Upper lobe of left lung (tissue), 6 donors: Measurements from ENCODE around the gene IFITM10. TPM values are rescaled to one million over a fixed set of nuclear protein-coding genes. Genes with fewer than 3 reads are reported as not detected.
A peak's percentile ranks its signal among the peaks of the same experiment; 100 is the strongest.

Experiments used
- ATAC-seq, 2 donors: fragments of 200-7000 bp; cut with Tn5 transposase; one replicate each; pipeline ENCODE4 v1.9.1; 2022; ENCODE audit warnings: mild to moderate bottlenecking in 2 of 2, moderate library complexity in 2 of 2; ENCODE audit not compliant: low FRiP score in 2 of 2
- DNase-seq, 2 donors: peaks; one replicate each; pipeline ENCODE4 v3.0.0-alpha.2; 2019 to 2020
- H3K27ac ChIP-seq, 4 donors: fragments of 200-600 bp; sonication (generic); one replicate each; pipeline ENCODE4 v1.5.1; 2016 to 2019
- H3K27me3 ChIP-seq, 4 donors: fragments of 200-600 bp; sonication (generic); one replicate each; pipeline ENCODE4 v1.5.1; 2017 to 2019
- H3K36me3 ChIP-seq, 4 donors: fragments of 200-600 bp; sonication (generic); one replicate each; pipeline ENCODE4 v1.5.1; 2016 to 2019
- H3K4me1 ChIP-seq, 4 donors: fragments of 200-600 bp; sonication (generic); one replicate each; pipeline ENCODE4 v1.5.1; 2018 to 2019
- H3K4me3 ChIP-seq, 4 donors: fragments of 200-600 bp; sonication (generic); one replicate each; pipeline ENCODE4 v1.5.1; 2017 to 2019; ENCODE audit warnings: mild to moderate bottlenecking in 2 of 4, moderate library complexity in 1 of 4
- H3K9me3 ChIP-seq, 4 donors: fragments of 200-600 bp; sonication (generic); one replicate each; pipeline ENCODE4 v1.5.1; 2018 to 2019
- EP300 ChIP-seq, 4 donors: sonication (generic); formaldehyde crosslinking; IDR thresholded peaks; one replicate each; pipeline ENCODE4 v1.5.1; 2017; ENCODE audit warnings: antibody characterized with exemption in 4 of 4, control low read depth in 2 of 4
- POLR2A ChIP-seq, 4 donors: fragments of 450-650 bp; IDR thresholded peaks; one replicate each; pipeline ENCODE4 v1.5.1; 2016 to 2017; ENCODE audit warnings: antibody characterized with exemption in 4 of 4, mild to moderate bottlenecking in 2 of 4
- POLR2AphosphoS5 ChIP-seq, 2 donors: sonication (generic); formaldehyde crosslinking; IDR thresholded peaks; one replicate each; pipeline ENCODE4 v1.5.1; 2017; ENCODE audit warnings: antibody characterized with exemption in 2 of 2
- WGBS, 2 donors: methylation state at CpG; one replicate each; pipeline ENCODE4 v1.1.5; 2017 to 2018; 5-methylcytosine and 5-hydroxymethylcytosine counted together
- total RNA-seq, 6 donors: library from RNA; depleted of rRNA in 4 of 6; stranded (reverse); fragments of >200 nt in 4 of 6; gene quantifications; one replicate each; pipeline versions ENCODE4 v1.1.0 to v1.2.1, GENCODE V29; 2016 to 2021
- TF ChIP-seq, protein P1 (sequence below), 6 experiments: fragments of 450-650 bp in 4 of 6; fragments of 200-600 bp in 2 of 6; sonication (generic) in 2 of 6; IDR thresholded peaks; one replicate each; pipeline ENCODE4 v1.5.1; 2016 to 2019; ENCODE audit warnings: antibody characterized with exemption in 6 of 6
- donor health status: DM: no; HTN: no; CAD: no; lungs with moderate emphysema.
- donor health status: DM: no; HTN: yes; CAD: no; lungs with severe emphysema.

Gene IFITM10
- total RNA-seq, 6 donors from 2014 or later = 8.7 to 28.3 (median 14.2) TPM

DNA sequence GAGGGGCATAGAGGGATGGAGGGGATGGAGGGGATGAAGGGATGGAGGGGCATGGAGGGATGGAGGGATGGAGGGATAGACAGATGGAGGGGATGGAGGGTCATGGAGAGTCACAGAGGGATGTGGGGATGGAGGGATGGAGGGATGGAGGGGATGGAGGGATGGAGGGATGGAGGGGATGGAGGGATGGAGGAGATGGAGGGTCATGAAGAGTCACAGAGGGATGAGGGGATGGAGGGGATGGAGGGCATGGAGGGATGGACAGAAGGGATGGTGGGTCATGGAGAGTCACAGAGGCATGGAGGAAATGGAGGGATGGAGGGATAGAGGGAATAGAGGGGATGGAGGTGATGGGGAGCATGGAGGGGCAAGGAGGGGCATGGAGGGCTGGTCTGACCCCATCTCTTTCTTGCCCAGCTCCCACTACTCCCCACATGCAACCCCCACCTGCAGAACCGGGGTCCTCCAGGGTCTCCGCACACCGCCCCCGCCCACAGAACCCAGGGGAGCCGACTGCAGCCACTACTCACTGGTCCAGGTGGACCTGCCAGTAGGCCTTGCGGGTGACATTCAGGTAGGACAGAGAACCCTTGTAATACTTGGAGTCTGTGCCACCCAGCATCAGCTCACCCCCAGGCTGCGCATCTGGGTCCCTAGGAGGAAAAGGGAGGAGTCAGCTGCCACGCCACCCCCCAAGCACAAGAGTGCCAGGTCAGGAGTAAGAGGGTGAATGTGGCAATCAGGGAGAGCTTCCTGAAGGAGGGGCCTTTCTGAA, 4.2 kb upstream of the IFITM10 start:
- TF ChIP-seq EP300 (IDR thresholded peaks at IDR 0.05) (no peak), POLR2A (IDR thresholded peaks at IDR 0.05) (no peak), POLR2AphosphoS5 (IDR thresholded peaks at IDR 0.05) (no peak)
- TF ChIP-seq, protein P1, sequence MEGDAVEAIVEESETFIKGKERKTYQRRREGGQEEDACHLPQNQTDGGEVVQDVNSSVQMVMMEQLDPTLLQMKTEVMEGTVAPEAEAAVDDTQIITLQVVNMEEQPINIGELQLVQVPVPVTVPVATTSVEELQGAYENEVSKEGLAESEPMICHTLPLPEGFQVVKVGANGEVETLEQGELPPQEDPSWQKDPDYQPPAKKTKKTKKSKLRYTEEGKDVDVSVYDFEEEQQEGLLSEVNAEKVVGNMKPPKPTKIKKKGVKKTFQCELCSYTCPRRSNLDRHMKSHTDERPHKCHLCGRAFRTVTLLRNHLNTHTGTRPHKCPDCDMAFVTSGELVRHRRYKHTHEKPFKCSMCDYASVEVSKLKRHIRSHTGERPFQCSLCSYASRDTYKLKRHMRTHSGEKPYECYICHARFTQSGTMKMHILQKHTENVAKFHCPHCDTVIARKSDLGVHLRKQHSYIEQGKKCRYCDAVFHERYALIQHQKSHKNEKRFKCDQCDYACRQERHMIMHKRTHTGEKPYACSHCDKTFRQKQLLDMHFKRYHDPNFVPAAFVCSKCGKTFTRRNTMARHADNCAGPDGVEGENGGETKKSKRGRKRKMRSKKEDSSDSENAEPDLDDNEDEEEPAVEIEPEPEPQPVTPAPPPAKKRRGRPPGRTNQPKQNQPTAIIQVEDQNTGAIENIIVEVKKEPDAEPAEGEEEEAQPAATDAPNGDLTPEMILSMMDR (IDR thresholded peaks at IDR 0.05) = no peak
- WGBS, 2 donors = 83 to 90% methylated on average over 1 to 8 of the region's 8 CpGs
- peak in 1 of 2 donors; percentile 43 for DNase-seq

DNA sequence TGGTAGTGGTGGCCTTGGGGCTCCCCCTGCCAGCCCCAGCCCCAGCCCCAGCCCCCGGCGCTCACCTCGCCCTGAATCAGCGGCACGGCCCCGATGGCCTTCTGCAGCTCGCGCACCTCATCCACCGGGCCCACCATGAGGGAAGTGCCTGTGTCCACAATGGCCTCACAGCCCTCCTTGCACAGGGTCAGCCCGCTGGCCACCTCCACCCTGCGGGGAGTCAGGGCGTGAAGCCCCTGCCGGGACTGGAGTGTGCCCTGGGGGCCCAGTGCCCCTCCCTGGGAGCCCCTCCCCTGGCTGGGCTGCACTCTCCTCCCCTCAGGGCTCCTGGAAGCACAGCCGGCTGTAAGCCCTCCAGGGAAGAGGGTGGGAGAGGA, 3.5 kb upstream of the IFITM10 start:
- Histone ChIP-seq H3K9me3 (no peaks in the 10 kb centered on the region), H3K36me3 (peaks cover 16 to 71% (median 64%) of the 10 kb centered on the region in 4 donors), H3K4me3 (no peak overlapping the region), H3K4me1 (peaks cover 23 to 85% (median 46%) of the 10 kb centered on the region in 4 donors), H3K27ac (peak overlapping the region in 1 of 4 donors; percentile 21), H3K27me3 (peaks cover 0 to 7% (median 2%) of the 10 kb centered on the region in 4 donors)
- DNase-seq = no peak
- no peak for ATAC-seq
- TF ChIP-seq, protein P1 (IDR thresholded peaks at IDR 0.05) = no peak
- TF ChIP-seq POLR2AphosphoS5 (IDR thresholded peaks at IDR 0.05) (no peak), EP300 (IDR thresholded peaks at IDR 0.05) (no peak), POLR2A (IDR thresholded peaks at IDR 0.05) (no peak)
- 84 to 100% methylated on average over 1 to 14 of the region's 14 CpGs for WGBS, 2 donors

More for the DNA sequence above, 4.2 kb upstream of the IFITM10 start:
- Histone ChIP-seq H3K27ac (peak overlapping the region in 2 of 4 donors; percentile 96 to 97), H3K27me3 (peaks cover 0 to under 1% (median 0%) of the 10 kb centered on the region in 4 donors), H3K4me1 (peaks cover 16 to 85% (median 46%) of the 10 kb centered on the region in 4 donors), H3K9me3 (no peaks in the 10 kb centered on the region), H3K36me3 (peaks cover 23 to 77% (median 70%) of the 10 kb centered on the region in 4 donors), H3K4me3 (no peak overlapping the region)
- no peak for ATAC-seq

DNA sequence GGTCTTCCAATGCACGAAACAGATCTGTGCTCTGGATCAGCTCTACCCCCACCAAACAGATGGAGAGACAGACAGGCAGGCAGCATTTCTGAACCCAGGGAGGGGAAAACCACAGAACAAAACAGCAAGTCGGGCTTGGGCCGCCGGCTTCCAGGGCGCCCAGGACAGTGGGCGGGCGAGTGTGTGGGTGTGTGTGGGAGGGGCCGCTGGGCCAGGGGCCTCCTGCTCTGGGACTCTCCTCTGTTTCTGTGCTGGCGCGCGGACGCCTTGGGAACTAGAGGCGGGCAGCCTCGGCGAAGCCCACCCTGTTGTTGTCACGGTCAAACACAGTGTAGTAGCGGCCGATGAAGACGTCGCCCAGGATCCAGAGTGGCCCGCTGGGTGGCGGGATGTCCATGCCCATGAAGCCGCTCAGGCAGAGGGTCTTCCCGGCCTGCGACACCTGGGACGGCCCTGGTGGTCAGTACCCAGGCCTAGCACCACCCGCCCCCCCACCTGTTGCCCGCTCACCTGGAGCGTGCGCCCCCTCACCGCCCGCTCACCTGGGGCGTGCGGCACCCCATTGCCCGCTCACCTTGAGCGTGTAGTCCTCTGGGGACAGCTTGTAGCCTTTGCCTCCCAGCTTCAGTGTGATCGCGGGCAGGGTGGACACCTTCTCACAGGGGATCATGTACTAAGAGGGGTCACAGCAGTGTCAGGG, 3.0 kb upstream of the IFITM10 start:
- WGBS, 2 donors = 86 to 92% methylated on average over 25 to 38 of the region's 38 CpGs
- Histone ChIP-seq H3K4me3 (no peak overlapping the region), H3K27ac (peak overlapping the region in 1 of 4 donors; percentile 21), H3K27me3 (peaks cover 0 to 12% (median 3%) of the 10 kb centered on the region in 4 donors), H3K4me1 (peaks cover 28 to 85% (median 45%) of the 10 kb centered on the region in 4 donors), H3K9me3 (no peaks in the 10 kb centered on the region), H3K36me3 (peaks cover 13 to 65% (median 58%) of the 10 kb centered on the region in 4 donors)
- ATAC-seq = no peak
- peak in 1 of 2 donors; percentile 76 for DNase-seq
- TF ChIP-seq EP300 (IDR thresholded peaks at IDR 0.05) (no peak), POLR2AphosphoS5 (IDR thresholded peaks at IDR 0.05) (no peak), POLR2A (IDR thresholded peaks at IDR 0.05) (no peak)
- TF ChIP-seq, protein P1 (IDR thresholded peaks at IDR 0.05) = no peak

DNA sequence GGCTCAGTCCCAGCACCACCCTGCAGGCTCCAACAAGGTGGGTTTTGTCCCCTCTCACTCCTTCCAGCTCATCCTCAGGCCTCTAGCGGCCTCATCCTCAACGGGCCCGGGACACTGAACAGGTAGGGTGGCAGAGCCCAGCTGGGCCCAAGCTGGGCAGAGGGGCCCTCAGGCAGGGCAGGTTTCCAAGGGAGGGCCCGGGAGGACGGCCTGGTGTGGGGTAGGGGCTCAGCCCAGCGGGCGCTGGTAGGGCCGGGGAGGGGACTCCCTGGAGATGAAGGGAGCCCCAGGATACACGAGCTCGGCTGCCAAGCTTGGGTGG, 2.5 kb upstream of the IFITM10 start:
- Histone ChIP-seq H3K4me3 (no peak overlapping the region), H3K9me3 (no peaks in the 10 kb centered on the region), H3K4me1 (peaks cover 29 to 85% (median 40%) of the 10 kb centered on the region in 4 donors), H3K27me3 (peaks cover 0 to 17% (median 3%) of the 10 kb centered on the region in 4 donors), H3K27ac (no peak overlapping the region), H3K36me3 (peaks cover 13 to 60% (median 54%) of the 10 kb centered on the region in 4 donors)
- WGBS, 2 donors = 84 to 96% methylated on average over 8 to 9 of the region's 10 CpGs
- ATAC-seq = no peak
- DNase-seq = peak in 1 of 2 donors; percentile 64
- TF ChIP-seq POLR2A (IDR thresholded peaks at IDR 0.05) (no peak), EP300 (IDR thresholded peaks at IDR 0.05) (no peak), POLR2AphosphoS5 (IDR thresholded peaks at IDR 0.05) (no peak)
- TF ChIP-seq, protein P1 (IDR thresholded peaks at IDR 0.05) = no peak
